ENCODE results near the gene DNAAF1.
A peak's percentile ranks its signal among the peaks of the same experiment; 100 is the strongest.
"Not testable (repeated sequence)": the region's sequence is repeated elsewhere in the genome, so short reads cannot be mapped to it uniquely, and the experiment has no call there.

Gene DNAAF1

GRCh38 chr16:84144859-84145639 is at the start of gene DNAAF1, which contains the start of gene HSDL1:
DNAAF1 (plus strand) TSS chr16:84145308; CDS start chr16:84145441, 133 bp downstream.
HSDL1 (minus strand) TSS chr16:84145177; CDS start chr16:84131321, 13,856 bp downstream.
- DNase-seq = peak; percentile 91

- DNase-seq = no peak
These were observed 49.6 kb upstream of the DNAAF1 start for GRCh38 chr16:84095466-84095865.

- DNase-seq = no peak
These were observed 48.6 kb upstream of the DNAAF1 start for GRCh38 chr16:84096447-84097005.

GRCh38 chr16:84098939-84099338 is 46.2 kb upstream of the DNAAF1 start:
- DNase-seq = no peak

GRCh38 chr16:84103678-84104077 is 41.4 kb upstream of the DNAAF1 start:
- no peak for DNase-seq

GRCh38 chr16:84104231-84104630 is 40.9 kb upstream of the DNAAF1 start:
- DNase-seq = no peak

GRCh38 chr16:84105301-84105815 is 39.8 kb upstream of the DNAAF1 start:
- no peak for DNase-seq

GRCh38 chr16:84105948-84106740 is 39.0 kb upstream of the DNAAF1 start:
- DNase-seq = no peak

GRCh38 chr16:84107921-84108320 is 37.2 kb upstream of the DNAAF1 start:
- no peak for DNase-seq

- no peak for DNase-seq
These were observed 35.3 kb upstream of the DNAAF1 start for GRCh38 chr16:84109598-84110335.

GRCh38 chr16:84110527-84110926 is 34.6 kb upstream of the DNAAF1 start:
- no peak for DNase-seq

GRCh38 chr16:84111525-84111924 is 33.6 kb upstream of the DNAAF1 start:
- no peak for DNase-seq

GRCh38 chr16:84111949-84112348 is 33.2 kb upstream of the DNAAF1 start:
- not testable (repeated sequence) for DNase-seq

- peak; percentile 66 for DNase-seq
These were observed 29.0 kb upstream of the DNAAF1 start for GRCh38 chr16:84115919-84116719.

GRCh38 chr16:84116720-84117493 is 28.2 kb upstream of the DNAAF1 start, which contains the start of gene MBTPS1:
MBTPS1 (minus strand) TSS chr16:84116942; CDS start chr16:84101783, 15,159 bp downstream.
- peak; percentile 99 for DNase-seq

- DNase-seq = no peak
These were observed 27.6 kb upstream of the DNAAF1 start for GRCh38 chr16:84117494-84117843.

GRCh38 chr16:84118315-84118714 is 26.8 kb upstream of the DNAAF1 start:
- DNase-seq = not testable (repeated sequence)

- no peak for DNase-seq
These were observed 25.7 kb upstream of the DNAAF1 start for GRCh38 chr16:84119368-84119767.

- no peak for DNase-seq
These were observed 25.1 kb upstream of the DNAAF1 start for GRCh38 chr16:84120023-84120422.

- no peak for DNase-seq
These were observed 24.1 kb upstream of the DNAAF1 start for GRCh38 chr16:84121007-84121406.

Measured in CD4-positive, alpha-beta T cell treated with Interleukin-15 for 1 hour (primary cell).